K562 (cell line): ENCODE results near the gene SRGN. TPM values are rescaled to one million over a fixed set of nuclear protein-coding genes. Genes with fewer than 3 reads are reported as not detected.

Experiments used
- CHD1 ChIP-seq: fragments of 200-600 bp; sonication (generic); IDR thresholded peaks from one replicate; pipeline ENCODE4 v1.6.1; 2012; ENCODE audit warnings: mild to moderate bottlenecking, moderate library complexity, low read length, inconsistent platforms
- EP400 ChIP-seq: fragments of 450-650 bp; IDR thresholded peaks from 2 replicates; pipeline ENCODE4 v1.6.1; 2017; ENCODE audit warnings: antibody characterized with exemption, mild to moderate bottlenecking, moderate library complexity
- KAT8 ChIP-seq: fragments of 450-650 bp; IDR thresholded peaks from 2 replicates; pipeline ENCODE4 v1.6.1; 2016; ENCODE audit warnings: low read depth, mild to moderate bottlenecking
- POU5F1 ChIP-seq: fragments of 150-350 bp; IDR thresholded peaks from 2 replicates; pipeline ENCODE4 v1.6.1; 2014; ENCODE audit warnings: borderline replicate concordance, low read length, low read depth, mild to moderate bottlenecking; ENCODE audit not compliant: partially characterized antibody
- PPARD ChIP-seq: fragments of 250-450 bp; sonication (Bioruptor Pico); IDR thresholded peaks from 2 replicates; pipeline ENCODE4 v1.8.0; 2022; ENCODE audit warnings: inconsistent platforms, mild to moderate bottlenecking, moderate library complexity
- RBFOX2 ChIP-seq: fragments of 200-400 bp; formaldehyde crosslinking; IDR thresholded peaks from 2 replicates; pipeline ENCODE4 v1.6.1; 2017; ENCODE audit warnings: low read depth, mild to moderate bottlenecking, low read length, moderate library complexity
- RHOXF2B ChIP-seq: fragments of 250-450 bp; sonication (Bioruptor Pico); conservative IDR thresholded peaks from 2 replicates; pipeline ENCODE4 v1.5.1; 2021
- SMARCC2 ChIP-seq: fragments of 450-650 bp; IDR thresholded peaks from 2 replicates; pipeline ENCODE4 v1.6.1; 2017; ENCODE audit warnings: antibody characterized with exemption, moderate library complexity, mild to moderate bottlenecking, low read depth
- ZBTB8A ChIP-seq: fragments of 450-650 bp; IDR thresholded peaks from 2 replicates; pipeline ENCODE4 v1.6.1; 2018; ENCODE audit warnings: mild to moderate bottlenecking, moderate library complexity; ENCODE audit not compliant: partially characterized antibody
- polyA plus RNA-seq, 8 experiments: library from polyadenylated mRNA; depleted of rRNA in 4 of 8; stranded (reverse) in 5 of 8; unstranded in 3 of 8; fragments of >200 nt; fragmentation: Nextera tagmentation in 2 of 8; fragmentation: Illumina TruSeq in 1 of 8; extraction: Ambion mirVana in 2 of 8; extraction: Trizol in 1 of 8; gene quantifications; 2 replicates each; pipeline versions ENCODE4 v1.2.1 to v1.2.3, GENCODE V29; 2011 to 2014; ENCODE audit warnings: inconsistent platforms in 1 of 8, missing spikeins in 1 of 8
- total RNA-seq, 7 experiments: library from RNA; depleted of rRNA in 6 of 7; stranded (reverse); fragments of >200 nt in 6 of 7; fragmentation: Illumina TruSeq in 2 of 7; extraction: Trizol in 2 of 7; gene quantifications; 2 replicates each; pipeline versions ENCODE4 v1.2.1 to v1.2.3, GENCODE V29; 2011 to 2021; ENCODE audit warnings: low replicate concordance in 1 of 7
- TF ChIP-seq, protein P1 (sequence below): fragments of 200-600 bp; sonication (generic); IDR thresholded peaks from one replicate; pipeline ENCODE4 v1.6.1; 2012; ENCODE audit warnings: mild to moderate bottlenecking, low read depth, low read length, inconsistent platforms
- TF ChIP-seq, protein P2 (sequence below): sonication (generic); formaldehyde crosslinking; IDR thresholded peaks from 2 replicates; pipeline ENCODE4 v1.8.0; 2022; ENCODE audit warnings: mild to moderate bottlenecking, missing genetic modification reagents, borderline replicate concordance

Gene SRGN
- total and polyA plus RNA-seq, 9 of the 15 experiments (the other 6 are each of a cell fraction or from before 2014, with no cell fraction given), result 136 to 304 (median 180) TPM

- TF ChIP-seq, protein P1, sequence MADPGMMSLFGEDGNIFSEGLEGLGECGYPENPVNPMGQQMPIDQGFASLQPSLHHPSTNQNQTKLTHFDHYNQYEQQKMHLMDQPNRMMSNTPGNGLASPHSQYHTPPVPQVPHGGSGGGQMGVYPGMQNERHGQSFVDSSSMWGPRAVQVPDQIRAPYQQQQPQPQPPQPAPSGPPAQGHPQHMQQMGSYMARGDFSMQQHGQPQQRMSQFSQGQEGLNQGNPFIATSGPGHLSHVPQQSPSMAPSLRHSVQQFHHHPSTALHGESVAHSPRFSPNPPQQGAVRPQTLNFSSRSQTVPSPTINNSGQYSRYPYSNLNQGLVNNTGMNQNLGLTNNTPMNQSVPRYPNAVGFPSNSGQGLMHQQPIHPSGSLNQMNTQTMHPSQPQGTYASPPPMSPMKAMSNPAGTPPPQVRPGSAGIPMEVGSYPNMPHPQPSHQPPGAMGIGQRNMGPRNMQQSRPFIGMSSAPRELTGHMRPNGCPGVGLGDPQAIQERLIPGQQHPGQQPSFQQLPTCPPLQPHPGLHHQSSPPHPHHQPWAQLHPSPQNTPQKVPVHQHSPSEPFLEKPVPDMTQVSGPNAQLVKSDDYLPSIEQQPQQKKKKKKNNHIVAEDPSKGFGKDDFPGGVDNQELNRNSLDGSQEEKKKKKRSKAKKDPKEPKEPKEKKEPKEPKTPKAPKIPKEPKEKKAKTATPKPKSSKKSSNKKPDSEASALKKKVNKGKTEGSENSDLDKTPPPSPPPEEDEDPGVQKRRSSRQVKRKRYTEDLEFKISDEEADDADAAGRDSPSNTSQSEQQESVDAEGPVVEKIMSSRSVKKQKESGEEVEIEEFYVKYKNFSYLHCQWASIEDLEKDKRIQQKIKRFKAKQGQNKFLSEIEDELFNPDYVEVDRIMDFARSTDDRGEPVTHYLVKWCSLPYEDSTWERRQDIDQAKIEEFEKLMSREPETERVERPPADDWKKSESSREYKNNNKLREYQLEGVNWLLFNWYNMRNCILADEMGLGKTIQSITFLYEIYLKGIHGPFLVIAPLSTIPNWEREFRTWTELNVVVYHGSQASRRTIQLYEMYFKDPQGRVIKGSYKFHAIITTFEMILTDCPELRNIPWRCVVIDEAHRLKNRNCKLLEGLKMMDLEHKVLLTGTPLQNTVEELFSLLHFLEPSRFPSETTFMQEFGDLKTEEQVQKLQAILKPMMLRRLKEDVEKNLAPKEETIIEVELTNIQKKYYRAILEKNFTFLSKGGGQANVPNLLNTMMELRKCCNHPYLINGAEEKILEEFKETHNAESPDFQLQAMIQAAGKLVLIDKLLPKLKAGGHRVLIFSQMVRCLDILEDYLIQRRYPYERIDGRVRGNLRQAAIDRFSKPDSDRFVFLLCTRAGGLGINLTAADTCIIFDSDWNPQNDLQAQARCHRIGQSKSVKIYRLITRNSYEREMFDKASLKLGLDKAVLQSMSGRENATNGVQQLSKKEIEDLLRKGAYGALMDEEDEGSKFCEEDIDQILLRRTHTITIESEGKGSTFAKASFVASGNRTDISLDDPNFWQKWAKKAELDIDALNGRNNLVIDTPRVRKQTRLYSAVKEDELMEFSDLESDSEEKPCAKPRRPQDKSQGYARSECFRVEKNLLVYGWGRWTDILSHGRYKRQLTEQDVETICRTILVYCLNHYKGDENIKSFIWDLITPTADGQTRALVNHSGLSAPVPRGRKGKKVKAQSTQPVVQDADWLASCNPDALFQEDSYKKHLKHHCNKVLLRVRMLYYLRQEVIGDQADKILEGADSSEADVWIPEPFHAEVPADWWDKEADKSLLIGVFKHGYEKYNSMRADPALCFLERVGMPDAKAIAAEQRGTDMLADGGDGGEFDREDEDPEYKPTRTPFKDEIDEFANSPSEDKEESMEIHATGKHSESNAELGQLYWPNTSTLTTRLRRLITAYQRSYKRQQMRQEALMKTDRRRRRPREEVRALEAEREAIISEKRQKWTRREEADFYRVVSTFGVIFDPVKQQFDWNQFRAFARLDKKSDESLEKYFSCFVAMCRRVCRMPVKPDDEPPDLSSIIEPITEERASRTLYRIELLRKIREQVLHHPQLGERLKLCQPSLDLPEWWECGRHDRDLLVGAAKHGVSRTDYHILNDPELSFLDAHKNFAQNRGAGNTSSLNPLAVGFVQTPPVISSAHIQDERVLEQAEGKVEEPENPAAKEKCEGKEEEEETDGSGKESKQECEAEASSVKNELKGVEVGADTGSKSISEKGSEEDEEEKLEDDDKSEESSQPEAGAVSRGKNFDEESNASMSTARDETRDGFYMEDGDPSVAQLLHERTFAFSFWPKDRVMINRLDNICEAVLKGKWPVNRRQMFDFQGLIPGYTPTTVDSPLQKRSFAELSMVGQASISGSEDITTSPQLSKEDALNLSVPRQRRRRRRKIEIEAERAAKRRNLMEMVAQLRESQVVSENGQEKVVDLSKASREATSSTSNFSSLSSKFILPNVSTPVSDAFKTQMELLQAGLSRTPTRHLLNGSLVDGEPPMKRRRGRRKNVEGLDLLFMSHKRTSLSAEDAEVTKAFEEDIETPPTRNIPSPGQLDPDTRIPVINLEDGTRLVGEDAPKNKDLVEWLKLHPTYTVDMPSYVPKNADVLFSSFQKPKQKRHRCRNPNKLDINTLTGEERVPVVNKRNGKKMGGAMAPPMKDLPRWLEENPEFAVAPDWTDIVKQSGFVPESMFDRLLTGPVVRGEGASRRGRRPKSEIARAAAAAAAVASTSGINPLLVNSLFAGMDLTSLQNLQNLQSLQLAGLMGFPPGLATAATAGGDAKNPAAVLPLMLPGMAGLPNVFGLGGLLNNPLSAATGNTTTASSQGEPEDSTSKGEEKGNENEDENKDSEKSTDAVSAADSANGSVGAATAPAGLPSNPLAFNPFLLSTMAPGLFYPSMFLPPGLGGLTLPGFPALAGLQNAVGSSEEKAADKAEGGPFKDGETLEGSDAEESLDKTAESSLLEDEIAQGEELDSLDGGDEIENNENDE, result no peak
- TF ChIP-seq ZBTB8A, result no peak
- no peak for TF ChIP-seq PPARD (CRISPR knock-in tag)
- TF ChIP-seq CHD1, result peak; percentile 53
- TF ChIP-seq RBFOX2, result peak; percentile 70
- no peak for TF ChIP-seq POU5F1
- TF ChIP-seq EP400, result no peak
- no peak for TF ChIP-seq KAT8
- TF ChIP-seq, protein P2, sequence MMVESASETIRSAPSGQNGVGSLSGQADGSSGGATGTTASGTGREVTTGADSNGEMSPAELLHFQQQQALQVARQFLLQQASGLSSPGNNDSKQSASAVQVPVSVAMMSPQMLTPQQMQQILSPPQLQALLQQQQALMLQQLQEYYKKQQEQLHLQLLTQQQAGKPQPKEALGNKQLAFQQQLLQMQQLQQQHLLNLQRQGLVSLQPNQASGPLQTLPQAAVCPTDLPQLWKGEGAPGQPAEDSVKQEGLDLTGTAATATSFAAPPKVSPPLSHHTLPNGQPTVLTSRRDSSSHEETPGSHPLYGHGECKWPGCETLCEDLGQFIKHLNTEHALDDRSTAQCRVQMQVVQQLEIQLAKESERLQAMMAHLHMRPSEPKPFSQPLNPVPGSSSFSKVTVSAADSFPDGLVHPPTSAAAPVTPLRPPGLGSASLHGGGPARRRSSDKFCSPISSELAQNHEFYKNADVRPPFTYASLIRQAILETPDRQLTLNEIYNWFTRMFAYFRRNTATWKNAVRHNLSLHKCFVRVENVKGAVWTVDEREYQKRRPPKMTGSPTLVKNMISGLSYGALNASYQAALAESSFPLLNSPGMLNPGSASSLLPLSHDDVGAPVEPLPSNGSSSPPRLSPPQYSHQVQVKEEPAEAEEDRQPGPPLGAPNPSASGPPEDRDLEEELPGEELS (CRISPR knock-in tag), result no peak
- TF ChIP-seq SMARCC2, result 0 out of 2 replicates have a peak, but pooled peaks have one; percentile 6
- TF ChIP-seq RHOXF2B (CRISPR knock-in tag), result no peak
These were observed 517 bp downstream of the SRGN start (continued) for GRCh38 chr10:69088471-69088769.
